Transverse colon (tissue), 4 donors: ENCODE results near the gene KRT4.

ENCODE experiments used
- EP300 ChIP-seq: sonication (generic); formaldehyde crosslinking; IDR thresholded peaks from one replicate; pipeline ENCODE4 v1.6.1; 2017; ENCODE audit warnings: antibody characterized with exemption, low read depth
- POLR2A ChIP-seq: fragments of 450-650 bp; IDR thresholded peaks from one replicate; pipeline ENCODE4 v1.6.1; 2016; ENCODE audit warnings: antibody characterized with exemption, mild to moderate bottlenecking, moderate library complexity
- POLR2AphosphoS5 ChIP-seq, 3 donors: sonication (generic); formaldehyde crosslinking; IDR thresholded peaks; one replicate each; pipeline ENCODE4 v1.6.1; 2016; ENCODE audit warnings: antibody characterized with exemption in 3 of 3
- TF ChIP-seq, protein P1 (sequence below), 5 experiments: fragments of 200-600 bp in 3 of 5; fragments of 450-650 bp in 2 of 5; sonication (generic) in 3 of 5; IDR thresholded peaks; 1 replicate in 2 of 5; 2 replicates in 3 of 5; pipeline ENCODE4 v1.5.1; 2016 to 2017; ENCODE audit warnings: antibody characterized with exemption in 5 of 5, inconsistent platforms in 3 of 5, mild to moderate bottlenecking in 2 of 5, moderate library complexity in 1 of 5

- TF ChIP-seq, protein P1, sequence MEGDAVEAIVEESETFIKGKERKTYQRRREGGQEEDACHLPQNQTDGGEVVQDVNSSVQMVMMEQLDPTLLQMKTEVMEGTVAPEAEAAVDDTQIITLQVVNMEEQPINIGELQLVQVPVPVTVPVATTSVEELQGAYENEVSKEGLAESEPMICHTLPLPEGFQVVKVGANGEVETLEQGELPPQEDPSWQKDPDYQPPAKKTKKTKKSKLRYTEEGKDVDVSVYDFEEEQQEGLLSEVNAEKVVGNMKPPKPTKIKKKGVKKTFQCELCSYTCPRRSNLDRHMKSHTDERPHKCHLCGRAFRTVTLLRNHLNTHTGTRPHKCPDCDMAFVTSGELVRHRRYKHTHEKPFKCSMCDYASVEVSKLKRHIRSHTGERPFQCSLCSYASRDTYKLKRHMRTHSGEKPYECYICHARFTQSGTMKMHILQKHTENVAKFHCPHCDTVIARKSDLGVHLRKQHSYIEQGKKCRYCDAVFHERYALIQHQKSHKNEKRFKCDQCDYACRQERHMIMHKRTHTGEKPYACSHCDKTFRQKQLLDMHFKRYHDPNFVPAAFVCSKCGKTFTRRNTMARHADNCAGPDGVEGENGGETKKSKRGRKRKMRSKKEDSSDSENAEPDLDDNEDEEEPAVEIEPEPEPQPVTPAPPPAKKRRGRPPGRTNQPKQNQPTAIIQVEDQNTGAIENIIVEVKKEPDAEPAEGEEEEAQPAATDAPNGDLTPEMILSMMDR (IDR thresholded peaks at IDR 0.05), result no peak
- TF ChIP-seq POLR2AphosphoS5 (IDR thresholded peaks at IDR 0.05) (no peak), POLR2A (no peak), EP300 (no peak)
These were observed 56.3 kb downstream of the KRT4 start for GRCh38 chr12:52757449-52758176.
